IPS DF 6.9 (cell line): ENCODE results near the gene VWF.

Experiments
- DNase-seq: peaks from one replicate; pipeline ENCODE4 v3.0.0-alpha.2; 2013; ENCODE audit warnings: low read depth, low spot score
- H3K27ac ChIP-seq: one replicate; pipeline ENCODE4 v1.5.1; 2013; ENCODE audit warnings: low read length, control low read depth
- H3K27me3 ChIP-seq: 2 replicates; pipeline ENCODE4 v1.6.1; 2013; ENCODE audit warnings: mild to moderate bottlenecking, low read length; ENCODE audit not compliant: control insufficient read depth, insufficient read depth
- H3K36me3 ChIP-seq: 2 replicates; pipeline ENCODE4 v1.6.1; 2013; ENCODE audit warnings: low read length; ENCODE audit not compliant: control insufficient read depth, insufficient read depth
- H3K4me1 ChIP-seq: 2 replicates; pipeline ENCODE4 v1.6.1; 2013; ENCODE audit warnings: low read length; ENCODE audit not compliant: control insufficient read depth, insufficient read depth
- H3K4me3 ChIP-seq: 2 replicates; pipeline ENCODE4 v1.5.1; 2013; ENCODE audit warnings: mild to moderate bottlenecking, low read length
- H3K9me3 ChIP-seq: 2 replicates; pipeline ENCODE4 v1.6.1; 2013; ENCODE audit warnings: low read length, inconsistent platforms; ENCODE audit not compliant: control insufficient read depth, insufficient read depth
- WGBS: extraction: QIAGEN DNeasy Blood & Tissue Kit; methylation state at CpG from one replicate; pipeline ENCODE4 v1.1.7; 2013; ENCODE audit warnings: mixed read lengths, missing lambda C conversion rate; ENCODE audit not compliant: insufficient read length, insufficient coverage; 5-methylcytosine and 5-hydroxymethylcytosine counted together

VWF gene

GRCh38 chr12:6069437-6070093 lies 54.9 kb downstream of the VWF start:
- no peak overlapping the region for H3K4me3 ChIP-seq
- no peak overlapping the region for H3K27ac ChIP-seq
- 0 out of 2 replicates have a peak, but pooled peaks cover 2% of the 10 kb centered on the region for H3K4me1 ChIP-seq
- H3K36me3 ChIP-seq: no peaks in the 10 kb centered on the region
- no peaks in the 10 kb centered on the region for H3K27me3 ChIP-seq
- H3K9me3 ChIP-seq: no peaks in the 10 kb centered on the region
- no peak for DNase-seq
- WGBS: no CpG with 5 or more reads among the region's 8 CpGs

DNA sequence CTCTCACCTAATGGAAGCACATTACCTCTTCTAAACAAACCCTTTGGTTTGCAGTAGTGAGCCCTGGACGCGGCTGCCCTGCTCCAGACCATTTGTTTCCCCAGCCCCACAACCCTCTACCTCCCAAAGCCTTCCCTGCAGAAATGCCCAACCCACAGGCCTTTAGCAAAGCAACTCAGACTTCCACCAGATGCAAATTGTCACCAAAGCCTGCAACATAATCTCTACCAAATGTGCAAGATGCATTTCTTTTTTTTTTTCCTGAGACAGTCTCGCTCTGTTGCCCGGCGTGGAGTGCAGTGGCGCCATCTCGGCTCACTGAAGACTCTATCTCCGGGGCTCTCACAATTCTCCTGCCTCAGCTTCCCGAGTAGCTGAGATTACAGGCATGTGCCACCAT lies 56.2 kb downstream of the VWF start:
- H3K36me3 ChIP-seq: no peaks in the 10 kb centered on the region
- no peaks in the 10 kb centered on the region; the same call in 1 of the 2 replicates for H3K4me1 ChIP-seq
- no peaks in the 10 kb centered on the region for H3K27me3 ChIP-seq
- no peak overlapping the region for H3K4me3 ChIP-seq
- H3K27ac ChIP-seq: no peak overlapping the region
- WGBS: no CpG with 5 or more reads among the region's 9 CpGs
- DNase-seq: no peak
- H3K9me3 ChIP-seq: no peaks in the 10 kb centered on the region

- Histone ChIP-seq H3K9me3 (no peaks in the 10 kb centered on the region), H3K36me3 (no peaks in the 10 kb centered on the region), H3K4me1 (no peaks in the 10 kb centered on the region; the same call in 1 of the 2 replicates), H3K27me3 (no peaks in the 10 kb centered on the region), H3K27ac (no peak overlapping the region), H3K4me3 (no peak overlapping the region)
- no CpG with 5 or more reads among the region's 16 CpGs for WGBS
- no peak for DNase-seq
Observed at GRCh38 chr12:6067152-6067916, 57.1 kb downstream of the VWF start.

DNA sequence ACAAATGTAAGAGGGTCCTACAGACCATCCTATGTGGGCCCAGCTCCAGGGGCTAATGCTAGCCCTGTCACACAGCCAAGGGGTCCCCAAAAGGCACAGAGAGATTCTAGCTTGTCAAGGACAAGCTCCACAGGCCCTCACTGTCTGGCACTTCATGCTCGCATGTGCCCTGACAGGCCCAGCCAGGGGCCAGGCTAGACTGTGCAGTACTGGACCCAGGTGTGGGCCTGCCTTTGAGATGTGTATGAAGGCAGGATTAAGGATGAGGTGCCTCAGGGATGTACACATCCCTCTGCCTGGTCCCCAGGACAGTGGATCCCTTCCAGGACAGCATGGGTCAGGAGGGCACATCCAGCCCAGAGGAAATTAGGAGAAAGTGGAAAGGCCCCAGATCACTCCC lies 57.8 kb downstream of the VWF start:
- no CpG with 5 or more reads among the region's 1 CpG for WGBS

DNA sequence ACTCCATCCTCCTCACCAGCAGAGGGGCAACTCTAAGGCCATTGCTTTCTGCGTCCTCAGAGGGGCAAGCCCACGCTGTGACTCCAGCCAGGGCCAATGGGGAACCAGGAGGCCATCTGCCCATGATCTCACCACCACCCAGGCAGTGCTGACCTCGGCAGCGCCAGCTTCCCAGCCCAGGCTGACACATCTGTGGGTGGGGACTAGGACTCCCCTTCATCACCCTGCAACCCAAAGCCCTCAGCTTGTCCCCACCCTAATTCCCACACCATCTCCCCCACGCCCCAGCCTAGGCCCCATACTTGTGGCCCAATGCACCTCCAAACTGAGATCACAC lies 58.6 kb downstream of the VWF start:
- H3K27ac ChIP-seq: no peak overlapping the region
- no peaks in the 10 kb centered on the region; the same call in 1 of the 2 replicates for H3K4me1 ChIP-seq
- no peaks in the 10 kb centered on the region for H3K36me3 ChIP-seq
- no peak overlapping the region for H3K4me3 ChIP-seq
- H3K9me3 ChIP-seq: no peaks in the 10 kb centered on the region
- no peak for DNase-seq
- no peaks in the 10 kb centered on the region for H3K27me3 ChIP-seq
- no CpG with 5 or more reads among the region's 5 CpGs for WGBS

More for the DNA sequence above, 57.8 kb downstream of the VWF start:
- Histone ChIP-seq H3K27me3 (no peaks in the 10 kb centered on the region), H3K36me3 (no peaks in the 10 kb centered on the region), H3K4me1 (no peaks in the 10 kb centered on the region; the same call in 1 of the 2 replicates), H3K4me3 (no peak overlapping the region), H3K27ac (no peak overlapping the region), H3K9me3 (no peaks in the 10 kb centered on the region)
- DNase-seq: no peak

GRCh38 chr12:6065131-6065862 lies 59.2 kb downstream of the VWF start:
- H3K36me3 ChIP-seq: no peaks in the 10 kb centered on the region
- no peaks in the 10 kb centered on the region for H3K9me3 ChIP-seq
- WGBS: no CpG with 5 or more reads among the region's 8 CpGs
- H3K4me1 ChIP-seq: no peaks in the 10 kb centered on the region; the same call in 1 of the 2 replicates
- H3K27ac ChIP-seq: no peak overlapping the region
- no peak overlapping the region for H3K4me3 ChIP-seq
- no peaks in the 10 kb centered on the region for H3K27me3 ChIP-seq
- no peak for DNase-seq

GRCh38 chr12:6062757-6063735 lies 61.4 kb downstream of the VWF start:
- peaks cover 2% of the 10 kb centered on the region for H3K4me1 ChIP-seq
- H3K9me3 ChIP-seq: no peaks in the 10 kb centered on the region
- no peak overlapping the region for H3K27ac ChIP-seq
- no CpG with 5 or more reads among the region's 20 CpGs for whole genome bisulfite sequencing
- no peaks in the 10 kb centered on the region for H3K36me3 ChIP-seq
- no peak for DNase-seq
- H3K4me3 ChIP-seq: no peak overlapping the region
- H3K27me3 ChIP-seq: no peaks in the 10 kb centered on the region

DNA sequence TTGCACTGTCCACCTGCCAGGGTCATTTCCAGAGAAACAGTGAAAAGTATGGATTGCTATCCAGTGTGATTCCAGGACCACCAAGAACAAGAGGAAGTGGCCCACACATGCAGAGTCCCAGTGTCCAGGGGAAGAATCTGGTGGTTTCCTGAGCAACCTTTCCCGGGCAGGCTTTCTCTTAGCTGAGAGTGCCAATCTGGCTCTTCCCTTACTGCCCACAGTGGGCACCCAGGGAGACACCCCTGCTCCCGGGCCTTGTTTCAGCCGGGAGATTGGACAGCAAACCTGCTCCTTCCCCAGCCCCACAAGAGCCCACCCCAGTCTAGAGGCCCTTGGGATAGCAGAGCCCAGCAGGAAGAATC lies 62.1 kb downstream of the VWF start:
- Histone ChIP-seq H3K27me3 (no peaks in the 10 kb centered on the region), H3K4me3 (no peak overlapping the region), H3K36me3 (no peaks in the 10 kb centered on the region), H3K27ac (no peak overlapping the region), H3K9me3 (no peaks in the 10 kb centered on the region), H3K4me1 (peaks cover 2% of the 10 kb centered on the region)
- WGBS: no CpG with 5 or more reads among the region's 3 CpGs
- DNase-seq: no peak

DNA sequence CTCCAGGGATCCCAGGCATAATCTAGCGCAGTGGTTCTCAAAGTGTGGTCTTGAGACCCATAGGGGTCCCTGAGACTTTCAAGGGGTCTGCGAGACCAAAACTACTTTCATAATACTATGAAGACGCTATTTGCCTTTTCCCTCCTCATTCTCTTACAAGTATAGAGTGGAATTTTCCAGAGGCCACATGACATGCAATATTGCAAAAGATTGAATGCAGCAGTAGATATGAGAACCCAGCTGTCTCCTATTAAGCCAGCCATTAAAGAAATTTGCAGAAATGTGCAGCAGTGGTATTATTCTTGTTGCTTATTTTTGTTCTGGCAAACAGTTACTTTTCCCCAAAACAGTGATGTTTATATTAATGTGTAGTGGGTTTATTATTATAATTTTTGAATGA lies 62.8 kb downstream of the VWF start:
- Histone ChIP-seq H3K9me3 (no peaks in the 10 kb centered on the region), H3K4me3 (no peak overlapping the region), H3K36me3 (no peaks in the 10 kb centered on the region), H3K27ac (no peak overlapping the region), H3K4me1 (peaks cover 5% of the 10 kb centered on the region), H3K27me3 (no peaks in the 10 kb centered on the region)
- DNase-seq: no peak
- no CpG with 5 or more reads among the region's 3 CpGs for WGBS
